Fibroblast of villous mesenchyme (primary cell): ENCODE results near the gene PPP4R4. TPM values are rescaled to one million over a fixed set of nuclear protein-coding genes. Genes with fewer than 3 reads are reported as not detected.
A peak's percentile ranks its signal among the peaks of the same experiment; 100 is the strongest.

ENCODE experiments used
- DNase-seq: peaks from one replicate; pipeline ENCODE4 v3.0.0-alpha.2; 2010; ENCODE audit warnings: low read depth
- H3K4me3 ChIP-seq: 2 replicates; pipeline ENCODE4 v1.5.1; 2011; ENCODE audit warnings: low read depth, mild to moderate bottlenecking, low read length
- CTCF ChIP-seq: IDR thresholded peaks from 2 replicates; pipeline ENCODE4 v1.5.1; 2012; ENCODE audit warnings: low read depth, mild to moderate bottlenecking, low read length; ENCODE audit not compliant: insufficient read depth
- total RNA-seq: library from RNA; depleted of rRNA; stranded (reverse); fragments of >200 nt; gene quantifications from 2 replicates; pipeline ENCODE4 v1.2.3, GENCODE V29; 2012

The PPP4R4 gene
- total RNA-seq, 1 donor, result 0.43 TPM

- no peak overlapping the region for H3K4me3 ChIP-seq
- TF ChIP-seq CTCF, result no peak
- DNase-seq, result no peak
Measured at GRCh38 chr14:94321421-94322271, 147.5 kb downstream of the PPP4R4 start.

- TF ChIP-seq CTCF, result no peak
- peak; percentile 24 for DNase-seq
- no peak within 1 kb of the TSS for H3K4me3 ChIP-seq
Measured at GRCh38 chr14:94322648-94323570, 148.8 kb downstream of the PPP4R4 start, which contains the start of gene SERPINA6. Gene SERPINA6, minus strand, starts transcription at chr14:94323336. Its CDS starts 8,688 bp downstream, at chr14:94314648.

- no peak for TF ChIP-seq CTCF
- DNase-seq, result no peak
- no peak overlapping the region for H3K4me3 ChIP-seq
Measured at GRCh38 chr14:94328196-94328595, 154.1 kb downstream of the PPP4R4 start.

Other genes with a start within 250 kb of the PPP4R4 start
- not detected in 2 replicates for gene FAM181A, start 247.0 kb upstream of the PPP4R4 start, total RNA-seq
- 0.86 and 1.9 TPM in 2 replicates for gene ASB2, start 197.8 kb upstream of the PPP4R4 start, total RNA-seq
- not detected in 2 replicates for gene CCDC197, start 177.0 kb upstream of the PPP4R4 start, total RNA-seq
- 0.97 and 1.3 TPM in 2 replicates for gene OTUB2, start 148.0 kb upstream of the PPP4R4 start, total RNA-seq
- 92.1 and 128 TPM in 2 replicates for gene DDX24, start 93.1 kb upstream of the PPP4R4 start, total RNA-seq
- gene IFI27L1, start 93.0 kb upstream of the PPP4R4 start, total RNA-seq, result 9.9 and 15.8 TPM in 2 replicates
- 51.4 and 103 TPM in 2 replicates for gene IFI27, start 63.6 kb upstream of the PPP4R4 start, total RNA-seq
- gene IFI27L2, start 44.7 kb upstream of the PPP4R4 start, total RNA-seq, result 94.1 and 102 TPM in 2 replicates
- not detected in 2 replicates for gene SERPINA10, start 118.9 kb downstream of the PPP4R4 start, total RNA-seq
- not detected in 2 replicates for gene SERPINA6, start 149.0 kb downstream of the PPP4R4 start, total RNA-seq
- not detected in 2 replicates for gene SERPINA2, start 192.4 kb downstream of the PPP4R4 start, total RNA-seq
- not detected in 2 replicates for gene SERPINA1, start 214.3 kb downstream of the PPP4R4 start, total RNA-seq